Cortex of kidney (tissue), 1 donor: ENCODE data around the gene IGFBP4.

Experiments
- DNase-seq: peaks from one replicate; lab custom pipeline; 2025; lab: John Stamatoyannopoulos, UW

Gene IGFBP4

GRCh38 chr17:40490289-40490853 lies 47.1 kb downstream of the IGFBP4 start:
- DNase-seq = no peak

GRCh38 chr17:40490982-40491381 lies 47.7 kb downstream of the IGFBP4 start:
- DNase-seq = no peak

GRCh38 chr17:40491486-40491885 lies 48.2 kb downstream of the IGFBP4 start:
- DNase-seq = no peak

GRCh38 chr17:40493697-40494096 lies 50.4 kb downstream of the IGFBP4 start:
- no peak for DNase-seq

- DNase-seq = no peak
Observed at GRCh38 chr17:40495140-40495539, 51.9 kb downstream of the IGFBP4 start.

GRCh38 chr17:40496170-40496569 lies 52.9 kb downstream of the IGFBP4 start:
- no peak for DNase-seq

GRCh38 chr17:40496634-40497420 lies 53.6 kb downstream of the IGFBP4 start:
- no peak for DNase-seq

GRCh38 chr17:40497695-40498094 lies 54.4 kb downstream of the IGFBP4 start:
- no peak for DNase-seq

- DNase-seq = no peak
Observed at GRCh38 chr17:40498281-40499084, 55.2 kb downstream of the IGFBP4 start.

- no peak for DNase-seq
Observed at GRCh38 chr17:40499551-40500189, 56.4 kb downstream of the IGFBP4 start.

- no peak for DNase-seq
Observed at GRCh38 chr17:40500190-40500589, 56.9 kb downstream of the IGFBP4 start.

- no peak for DNase-seq
Observed at GRCh38 chr17:40500709-40501108, 57.5 kb downstream of the IGFBP4 start.

- no peak for DNase-seq
Observed at GRCh38 chr17:40501499-40501911, 58.3 kb downstream of the IGFBP4 start, which contains the start of gene TNS4. TSS of gene TNS4 (minus strand) at chr17:40501623. CDS start at chr17:40496425, 5,198 bp downstream.

GRCh38 chr17:40502716-40503115 lies 59.5 kb downstream of the IGFBP4 start:
- no peak for DNase-seq

- DNase-seq = no peak
Observed at GRCh38 chr17:40503154-40503553, 59.9 kb downstream of the IGFBP4 start.

- DNase-seq = no peak
Observed at GRCh38 chr17:40506786-40507185, 63.5 kb downstream of the IGFBP4 start.
